ENCODE data around the gene HOXB6. TPM values are rescaled to one million over a fixed set of nuclear protein-coding genes. Genes with fewer than 3 reads are reported as not detected.

HOXB6 gene
- total RNA-seq, 1 donor from 2014 or later, result 0.83 TPM

DNA sequence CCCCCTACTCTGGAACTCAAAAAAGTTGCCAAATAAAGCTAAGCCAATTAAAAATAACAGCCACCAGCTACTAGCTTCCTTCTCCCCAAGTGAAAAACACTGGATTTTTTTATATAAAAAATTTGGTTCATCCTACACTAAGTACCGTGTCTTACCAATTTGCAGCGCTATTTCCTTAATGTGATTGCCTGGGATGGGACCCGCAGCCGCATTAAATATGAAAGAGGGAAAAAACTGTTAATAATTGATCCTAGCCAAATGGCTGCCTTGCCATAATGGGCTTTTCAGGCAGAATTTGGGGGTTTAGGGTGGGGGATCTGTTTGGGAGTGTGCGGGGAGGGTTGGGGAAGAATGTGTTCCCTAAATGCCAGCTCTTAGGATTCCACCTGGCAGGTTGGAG, 19.3 kb upstream of the HOXB6 start:
- ATAC-seq (no peak), DNase-seq (ENCODE audit: low spot score) (no peak)

DNA sequence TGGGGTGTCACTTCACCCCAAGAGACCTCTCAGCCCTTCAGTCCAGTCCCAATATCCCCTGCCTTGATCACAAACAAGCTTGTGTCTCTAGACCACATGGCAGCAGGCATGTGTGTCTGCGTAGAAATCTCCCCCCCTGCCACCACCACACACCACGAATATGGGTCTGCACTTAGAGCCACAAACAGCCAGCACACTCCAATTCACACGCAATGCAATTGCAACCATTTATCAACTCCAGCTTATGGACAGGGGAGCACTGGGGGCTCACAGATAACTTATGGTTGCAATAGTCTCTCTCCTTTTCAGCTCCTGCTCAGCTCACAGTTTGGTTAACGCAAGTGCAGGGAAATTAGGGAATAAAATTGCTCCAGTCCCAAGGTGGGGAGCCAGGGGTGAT, 18.8 kb upstream of the HOXB6 start:
- no peak for DNase-seq (ENCODE audit: low spot score)
- ATAC-seq, result no peak

DNA sequence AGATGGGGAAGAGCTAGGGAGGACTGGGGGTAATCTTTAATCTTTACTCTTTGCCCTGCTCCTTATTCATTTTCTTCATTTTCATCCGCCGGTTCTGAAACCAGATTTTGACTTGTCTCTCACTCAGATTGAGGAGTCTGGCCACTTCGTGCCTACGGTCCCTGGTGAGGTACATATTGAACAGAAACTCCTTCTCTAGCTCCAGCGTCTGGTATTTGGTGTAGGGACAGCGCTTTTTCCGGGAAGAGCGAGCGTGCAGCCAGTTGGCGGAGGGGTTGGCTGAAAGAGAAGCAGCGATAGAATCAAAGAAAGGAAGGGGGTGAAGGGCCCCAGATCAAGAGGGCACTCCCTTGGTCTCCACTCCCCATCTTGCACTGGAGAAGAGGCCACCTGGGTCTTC, 18.1 kb upstream of the HOXB6 start:
- DNase-seq (ENCODE audit: low spot score) (no peak), ATAC-seq (no peak)

DNA sequence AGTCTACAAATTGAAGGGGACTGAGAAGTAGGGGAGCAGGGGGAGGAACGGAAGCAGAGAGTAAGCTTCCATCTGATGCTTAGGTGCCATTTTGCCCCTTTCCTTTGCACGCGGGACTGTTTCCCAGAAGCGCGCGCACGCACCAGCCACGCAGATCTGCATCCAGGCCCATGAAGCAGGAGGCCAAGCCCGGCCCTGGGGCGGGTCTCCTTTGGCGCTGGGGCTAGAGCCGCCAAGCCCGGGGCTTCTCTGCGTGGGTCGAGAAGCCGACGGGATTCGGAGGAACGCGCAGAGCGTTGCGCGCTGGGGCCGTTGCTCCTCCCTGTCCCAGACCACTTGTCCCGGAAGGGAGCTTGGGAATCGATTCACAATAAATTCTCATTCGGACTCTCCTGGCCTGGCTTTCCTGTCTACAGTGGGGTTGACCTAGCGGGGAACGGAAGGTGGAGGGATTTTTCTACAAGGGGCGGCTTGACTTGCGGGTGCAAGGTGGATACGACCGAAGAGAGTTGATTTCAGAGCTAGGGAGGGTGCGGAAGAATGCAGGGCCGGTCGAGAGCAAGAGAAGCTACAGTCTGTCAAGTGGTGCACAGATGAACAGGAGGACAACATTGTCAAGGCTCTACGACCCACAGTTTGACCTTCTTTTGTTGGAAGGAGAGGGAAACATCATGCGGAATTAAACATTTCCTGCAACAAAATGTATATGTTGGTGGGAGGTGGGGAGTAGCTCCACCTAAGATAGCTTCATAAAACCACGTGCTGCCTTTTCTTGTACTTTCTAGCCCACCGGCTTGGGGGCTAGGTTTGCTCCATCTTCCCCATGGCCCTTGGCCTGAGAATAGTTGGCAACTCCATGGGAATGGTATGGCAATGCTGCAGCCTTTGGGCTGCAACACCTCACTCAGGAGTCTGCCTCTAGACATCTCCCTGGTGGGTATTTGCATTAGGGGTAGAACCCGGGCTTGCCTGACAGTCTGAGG, 16.9 kb upstream of the HOXB6 start:
- ATAC-seq (no peak), DNase-seq (ENCODE audit: low spot score) (no peak)

DNA sequence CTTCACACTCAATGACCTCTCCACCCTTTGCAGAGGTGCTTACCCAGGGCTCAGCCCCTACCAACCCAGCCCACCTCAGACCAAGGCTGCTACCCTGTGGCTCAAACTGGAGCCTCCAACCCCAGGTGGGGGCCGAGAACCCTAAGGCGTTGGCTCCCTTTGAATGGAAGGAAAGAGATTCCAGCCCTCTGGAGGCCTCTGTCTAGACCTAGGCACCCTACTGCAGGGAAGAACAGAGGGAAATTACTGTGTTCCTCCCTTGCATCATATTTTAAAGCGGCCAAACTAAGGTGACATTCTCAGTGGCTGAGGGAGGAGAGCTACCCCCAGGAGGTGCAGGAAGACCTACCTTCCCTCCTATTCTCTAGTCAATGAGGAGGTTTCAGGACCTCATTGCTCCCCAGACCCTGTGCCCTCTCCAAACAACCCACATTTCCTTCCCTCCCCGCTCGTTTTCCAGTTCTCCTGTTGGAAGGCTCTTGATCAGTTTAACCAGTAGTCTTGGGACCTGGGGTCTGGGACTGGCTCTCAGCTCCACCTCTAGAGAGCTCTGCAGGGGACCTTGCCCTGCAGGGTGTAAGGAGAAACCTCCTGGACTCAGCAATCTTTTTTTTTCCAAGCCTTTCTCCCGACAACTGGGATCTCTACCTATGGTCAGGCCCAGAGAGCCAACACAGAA, 15.8 kb upstream of the HOXB6 start:
- ATAC-seq (no peak), DNase-seq (ENCODE audit: low spot score) (no peak)

DNA sequence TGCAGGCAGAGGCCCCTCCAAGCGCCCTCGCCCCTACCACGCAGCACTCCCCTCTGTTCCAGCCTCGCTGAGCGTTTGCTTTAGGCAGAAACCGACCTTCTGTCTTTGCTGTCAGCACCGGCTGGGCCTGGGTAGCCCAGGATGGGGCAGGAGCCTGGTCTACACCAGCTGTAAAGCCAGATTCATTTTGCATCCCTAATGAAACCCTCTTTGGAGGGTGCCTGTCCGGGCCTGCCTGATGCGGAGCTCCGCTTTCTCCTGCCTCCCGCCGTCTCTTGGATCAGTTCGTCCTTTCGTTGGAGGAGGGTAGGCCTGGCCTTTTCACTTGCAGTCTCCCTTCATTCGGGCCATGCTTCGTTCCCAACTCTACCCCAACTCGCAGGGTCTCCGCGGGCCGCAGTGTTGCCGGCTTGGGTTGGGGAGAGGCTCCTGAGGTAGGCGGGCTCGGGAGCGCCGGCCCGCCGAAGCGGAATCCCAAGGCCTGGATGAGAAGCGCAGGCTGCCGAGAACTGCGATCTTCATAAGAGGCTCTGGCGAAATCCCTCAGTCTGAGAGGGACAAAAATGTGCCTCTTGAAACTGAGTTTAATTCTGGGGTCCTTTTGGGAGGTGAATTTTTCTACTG, 15.2 kb upstream of the HOXB6 start:
- no peak for ATAC-seq
- no peak for DNase-seq (ENCODE audit: low spot score)

DNA sequence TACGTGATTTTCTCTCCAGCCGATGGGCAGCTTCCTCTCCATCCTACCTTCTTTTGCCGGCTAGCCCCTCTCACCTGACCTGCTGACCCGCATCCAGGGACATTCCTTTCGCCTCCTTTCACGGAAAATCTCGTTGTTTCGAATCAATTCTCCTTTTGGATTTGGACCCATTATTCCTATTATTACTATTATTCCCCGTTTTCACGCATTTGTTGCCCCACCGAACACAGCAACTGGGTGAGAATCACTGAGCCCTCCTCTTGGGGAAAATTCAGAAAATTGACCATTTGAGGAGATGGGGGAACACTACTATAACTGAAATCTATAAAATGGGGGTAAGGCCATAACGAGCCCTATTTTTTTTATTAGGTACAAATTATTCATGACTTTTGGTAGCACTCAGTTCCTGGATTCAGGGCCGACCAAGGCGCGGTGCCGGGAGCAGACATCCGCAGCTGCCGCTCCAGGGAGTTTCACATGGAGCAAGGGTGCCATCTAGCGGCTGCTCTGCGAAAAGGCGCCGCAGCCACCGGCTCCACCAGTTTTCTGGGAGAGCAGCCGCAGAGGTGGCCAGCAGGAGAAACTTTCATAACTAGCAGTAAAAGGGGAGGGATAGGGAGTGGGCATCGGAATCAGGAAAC, 13.6 kb upstream of the HOXB6 start:
- ATAC-seq, result peak; percentile 99
- DNase-seq (ENCODE audit: low spot score), result peak; percentile 83

DNA sequence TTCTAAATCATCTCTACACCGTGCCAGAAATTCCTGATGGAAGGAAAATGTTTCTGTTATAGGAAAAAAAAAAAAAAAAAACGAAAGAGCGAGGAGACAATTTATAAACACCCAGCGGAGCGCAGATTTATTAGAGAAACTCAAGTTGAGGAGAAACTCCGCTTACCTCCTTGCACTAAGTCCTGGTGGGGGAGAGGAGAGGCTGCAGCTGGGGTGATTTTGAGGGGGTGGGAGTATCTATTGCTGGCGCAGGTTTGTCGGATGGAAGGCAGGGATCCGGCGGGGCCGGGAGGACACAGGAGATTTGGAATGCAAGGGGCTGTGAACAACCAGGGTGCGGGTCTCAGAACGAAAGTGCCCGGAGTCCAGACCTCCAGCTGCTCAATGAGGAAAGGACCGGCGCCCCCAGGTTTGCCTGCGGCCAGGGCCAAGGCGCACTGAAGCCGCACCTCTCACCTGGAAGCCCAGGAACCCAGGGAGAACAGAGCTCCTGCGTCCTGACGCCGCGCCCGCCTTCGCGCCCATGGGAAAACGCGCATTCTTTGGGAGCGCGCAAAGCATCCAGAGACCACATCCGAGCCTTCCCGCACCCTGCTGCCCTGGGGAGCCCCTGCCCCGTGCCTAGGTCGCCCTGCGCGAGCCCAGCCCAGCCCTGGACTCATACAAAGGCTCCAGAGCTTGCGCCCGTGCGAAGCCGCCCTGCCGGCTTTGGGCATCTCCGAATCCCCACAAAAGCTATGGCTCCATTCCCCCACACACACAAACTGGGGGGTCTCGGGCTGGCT, 12.9 kb upstream of the HOXB6 start:
- DNase-seq (ENCODE audit: low spot score), result no peak

DNA sequence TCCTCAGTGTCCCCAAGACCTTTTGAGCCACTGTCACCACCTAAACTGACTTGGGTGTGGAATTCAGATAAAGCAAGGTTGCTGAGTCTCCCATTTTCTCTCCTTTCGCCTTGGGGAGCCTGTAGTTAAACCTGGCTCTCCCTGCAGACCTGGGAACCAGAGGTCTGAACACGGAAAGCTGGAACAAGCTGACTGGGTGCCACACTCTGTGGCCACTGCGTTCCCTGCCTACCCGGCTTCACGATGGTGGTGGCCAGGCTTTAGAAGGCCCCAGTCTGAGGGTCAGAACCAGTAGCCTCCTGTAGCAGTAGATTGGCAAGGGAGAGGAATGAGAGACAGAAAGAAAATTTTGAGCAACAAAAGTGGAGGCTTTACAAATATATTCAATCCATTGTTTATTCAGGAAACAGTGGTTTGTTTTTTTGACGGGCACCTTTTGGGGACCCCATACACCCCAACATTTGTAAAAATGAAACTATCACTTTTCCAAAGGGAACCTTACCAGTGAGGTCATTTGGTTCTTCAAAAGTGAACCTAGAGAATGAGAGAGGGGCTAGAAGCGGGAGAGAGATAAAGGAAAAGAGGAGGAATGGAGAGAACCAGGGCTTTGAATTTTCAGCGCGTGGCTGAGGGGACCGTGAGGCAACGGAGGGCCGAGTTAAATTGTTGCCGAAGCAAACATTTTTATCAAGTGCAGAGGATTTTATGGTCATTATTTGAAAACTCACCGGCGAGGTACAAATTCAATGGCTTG, 12.1 kb upstream of the HOXB6 start:
- DNase-seq (ENCODE audit: low spot score) (no peak), ATAC-seq (no peak)

More for the DNA sequence above, 12.9 kb upstream of the HOXB6 start:
- ATAC-seq, result no peak

DNA sequence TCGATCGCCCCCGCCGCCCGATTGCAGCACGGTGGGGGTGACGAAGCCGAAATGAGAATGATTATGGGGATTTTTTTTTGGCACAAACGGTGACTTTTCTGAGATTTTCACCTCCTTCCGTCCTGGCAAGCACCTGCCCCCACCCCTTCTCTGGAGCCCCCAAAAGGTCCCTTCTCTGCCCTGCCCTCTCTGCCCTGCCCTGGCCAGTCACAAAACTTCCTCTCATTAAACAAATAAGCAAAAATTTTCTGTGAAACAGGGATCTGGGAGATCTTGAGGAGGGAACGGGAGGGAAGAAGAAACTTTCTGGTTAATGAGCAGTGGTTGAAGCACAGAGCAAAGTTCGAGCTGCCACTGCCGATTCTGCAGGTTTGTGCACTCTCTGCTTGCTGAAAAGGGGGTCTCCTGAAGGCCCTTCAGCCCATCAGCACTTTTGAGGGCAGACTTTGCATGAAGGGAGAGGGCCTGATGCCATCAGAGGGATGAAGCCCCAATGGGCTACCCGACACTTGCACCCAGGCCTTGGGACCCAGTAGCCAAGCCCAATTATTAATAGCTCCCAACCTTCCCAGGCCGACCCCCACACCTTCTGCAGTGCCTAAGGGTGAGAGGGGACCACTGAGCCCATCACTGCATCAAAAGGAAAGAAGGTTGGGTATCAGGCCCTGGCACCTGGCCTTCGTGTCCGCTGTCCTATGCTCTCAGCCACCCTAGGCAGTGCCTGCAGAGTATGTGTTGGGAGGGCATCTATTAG, 11.4 kb upstream of the HOXB6 start:
- no peak for DNase-seq (ENCODE audit: low spot score)
- ATAC-seq, result no peak

DNA sequence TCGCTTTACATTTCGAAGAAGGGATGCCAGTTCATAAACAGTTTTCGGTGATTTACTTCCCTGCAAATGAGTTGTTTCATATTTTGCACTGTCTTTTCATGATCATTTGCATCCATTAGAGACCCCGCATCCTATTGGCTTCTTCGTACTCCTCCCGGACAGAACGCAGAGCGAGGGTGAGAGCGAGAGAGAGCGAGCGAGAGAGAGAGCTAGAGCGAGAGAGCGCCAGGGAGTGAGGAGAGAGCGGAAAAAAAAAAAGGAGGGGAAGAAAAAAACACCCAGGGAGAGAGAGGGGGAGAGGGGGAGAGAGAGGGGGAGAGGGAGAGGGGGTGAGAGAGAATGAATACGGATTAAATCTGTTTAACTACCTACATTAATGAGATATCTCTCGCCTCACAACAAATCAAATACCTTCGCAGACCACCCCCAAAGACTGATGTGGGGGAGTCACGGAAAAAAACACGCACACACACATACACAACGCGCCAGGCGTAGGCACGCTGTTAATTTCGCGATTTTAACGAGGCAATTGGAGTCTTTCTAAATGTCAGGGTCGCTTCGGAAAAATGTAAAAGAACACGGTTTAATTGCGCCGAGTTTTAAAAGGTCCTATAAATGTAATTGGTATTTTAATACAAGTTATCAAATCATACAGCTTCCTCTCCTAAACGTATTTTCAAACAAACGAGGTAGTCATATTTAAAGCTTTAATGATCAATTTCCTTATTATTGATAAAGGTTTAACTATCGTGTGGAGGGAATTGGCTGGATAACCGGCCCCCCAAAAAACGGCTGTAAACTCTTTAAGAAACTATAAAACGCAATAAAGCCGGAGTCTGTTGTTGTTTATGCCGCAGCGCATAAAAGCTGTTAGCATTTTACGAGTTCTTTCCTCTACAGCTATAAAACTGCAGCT, 10.5 kb upstream of the HOXB6 start, which contains the start of gene HOXB8:
Gene HOXB8, minus strand, starts transcription at position 246 of the 916 bp plus-strand sequence. CDS start 588 bp downstream, outside the sequence.
- ATAC-seq, result no peak
- no peak for DNase-seq (ENCODE audit: low spot score)

DNA sequence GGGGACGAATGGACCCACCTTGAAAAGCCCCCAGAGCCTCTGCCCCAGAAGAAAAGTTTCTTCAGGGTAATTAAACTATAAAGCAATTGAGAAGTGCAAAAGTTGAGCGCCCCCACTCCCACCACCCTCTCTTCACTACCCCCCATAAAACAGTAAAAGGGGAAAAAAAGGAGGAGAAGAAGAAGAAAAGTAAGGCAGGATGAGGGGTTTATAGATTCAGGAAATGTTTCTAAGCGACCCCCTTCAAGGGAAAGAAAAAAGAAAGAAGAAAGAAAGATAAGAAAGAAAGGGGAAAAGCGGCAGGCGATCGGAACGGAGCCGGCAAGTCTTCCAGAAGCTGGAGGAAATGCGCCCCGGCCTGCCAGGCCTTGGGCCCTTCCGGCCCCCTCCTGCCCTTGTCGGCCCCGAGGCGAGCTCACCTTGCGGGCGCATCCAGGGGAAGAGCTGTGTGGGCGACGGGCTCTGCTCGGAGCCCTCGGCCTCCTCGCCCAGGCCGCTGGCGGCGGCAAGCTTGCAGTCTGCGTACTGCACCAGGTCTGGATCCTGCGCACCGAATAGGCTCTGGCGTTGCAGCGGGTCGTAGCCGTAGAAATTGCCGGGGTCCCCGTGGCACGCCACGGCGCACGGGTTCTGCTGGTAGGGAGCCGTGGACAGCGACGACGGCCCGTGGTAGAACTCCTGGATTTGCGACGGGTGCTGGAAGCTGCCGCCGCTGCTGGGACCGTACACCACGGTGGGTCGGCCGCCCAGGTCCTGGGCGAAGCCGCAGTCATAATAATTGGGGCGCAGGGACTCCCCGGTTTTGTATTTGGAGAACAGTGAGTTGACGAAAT, 9.3 kb upstream of the HOXB6 start:
- DNase-seq (ENCODE audit: low spot score) (no peak), ATAC-seq (no peak)

DNA sequence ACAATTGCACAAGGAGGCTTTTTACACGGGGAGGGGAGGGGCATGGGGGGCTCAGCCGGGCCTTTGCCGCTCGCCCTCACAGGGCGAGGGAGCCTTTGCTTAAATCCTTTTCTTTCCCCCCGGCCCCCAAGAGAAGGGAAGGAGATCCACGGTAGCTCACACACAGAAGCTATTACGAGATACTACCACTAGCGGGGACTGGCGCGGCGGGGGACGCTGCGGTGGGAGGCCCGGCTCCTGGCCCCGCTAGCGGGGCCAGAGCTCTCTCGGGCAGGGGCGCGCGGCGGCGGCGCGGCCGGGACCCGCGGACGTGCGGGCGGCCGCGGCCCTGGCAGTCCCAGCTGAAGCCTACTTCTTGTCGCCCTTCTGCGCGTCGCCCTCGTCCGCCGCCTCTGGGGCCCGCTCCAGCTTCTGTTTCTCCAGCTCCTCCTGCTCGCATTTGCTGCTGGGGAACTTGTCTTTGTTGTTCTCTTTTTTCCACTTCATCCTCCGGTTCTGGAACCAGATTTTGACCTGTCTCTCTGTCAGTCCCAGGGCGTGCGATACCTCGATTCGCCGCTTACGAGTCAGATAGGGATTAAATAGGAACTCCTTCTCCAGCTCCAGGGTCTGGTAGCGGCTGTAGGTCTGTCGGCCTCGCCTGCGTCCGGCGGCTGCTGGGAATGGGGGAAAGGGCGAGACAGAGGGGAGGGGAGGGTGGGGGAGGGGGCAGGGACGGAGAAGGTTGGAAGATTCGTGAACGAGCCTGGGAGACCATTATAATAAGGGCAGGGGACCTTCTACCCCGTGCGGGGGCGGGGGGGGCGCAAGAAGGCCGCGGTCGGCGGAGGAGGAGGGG, 8.3 kb upstream of the HOXB6 start:
- DNase-seq (ENCODE audit: low spot score), result no peak

DNA sequence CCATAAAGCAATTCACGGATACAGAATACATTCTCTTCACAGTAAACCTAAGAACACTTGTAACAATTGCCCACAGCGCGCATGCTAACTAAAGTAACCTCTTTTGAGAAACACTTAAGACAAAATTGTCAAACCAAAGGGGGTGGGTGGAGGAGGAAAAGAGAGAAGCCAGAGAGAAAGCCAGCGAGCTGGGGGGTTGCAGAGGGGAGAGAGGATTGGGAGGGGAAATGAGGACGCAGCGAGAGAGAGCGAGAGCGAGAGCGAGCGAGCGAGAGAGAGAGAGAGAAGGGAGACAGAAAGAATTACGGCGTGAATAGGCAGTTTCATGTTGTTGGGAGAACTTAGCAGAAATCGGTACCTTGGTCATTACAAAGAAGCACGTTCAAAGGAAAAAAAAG, 7.7 kb upstream of the HOXB6 start:
- no peak for ATAC-seq
- no peak for DNase-seq (ENCODE audit: low spot score)

More for the DNA sequence above, 8.3 kb upstream of the HOXB6 start:
- ATAC-seq, result peak; percentile 54

DNA sequence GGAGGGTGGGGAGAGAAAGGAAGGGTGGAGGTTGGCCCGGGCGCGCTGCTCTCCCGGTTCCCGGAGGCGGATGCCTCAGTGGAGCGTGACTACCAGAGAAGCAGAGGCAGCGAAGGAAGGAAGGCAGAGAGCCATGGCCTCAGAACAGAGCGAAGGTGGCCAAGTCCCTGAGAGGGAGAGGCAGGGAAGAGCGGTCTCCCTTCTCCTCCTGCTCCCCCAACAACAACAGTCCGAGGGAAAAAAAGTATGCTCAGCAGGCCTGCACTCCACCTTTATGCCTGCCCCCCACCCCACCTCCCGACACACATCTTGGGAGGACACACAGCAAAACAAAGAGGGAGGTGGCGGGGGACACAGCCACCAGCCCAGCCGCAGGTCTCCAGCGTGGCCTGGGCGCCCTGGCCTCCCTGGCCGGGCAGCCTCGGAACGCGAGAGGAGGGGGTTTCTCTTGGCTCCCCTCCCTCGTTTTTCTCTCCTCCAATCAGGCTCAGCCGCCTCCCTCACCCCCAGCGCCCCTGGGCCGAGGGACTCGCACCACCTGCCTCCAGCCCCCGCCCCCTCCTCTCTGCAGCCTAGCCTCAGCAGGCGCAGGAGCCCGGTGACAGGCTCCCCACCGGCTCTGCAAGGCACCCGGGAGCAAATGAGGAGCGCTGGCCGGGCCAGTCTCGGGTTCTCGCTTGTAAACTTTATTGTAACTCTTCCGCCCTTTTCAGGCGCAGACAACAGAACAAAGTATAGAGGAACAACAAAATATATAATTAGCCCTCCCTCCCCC, 7.1 kb upstream of the HOXB6 start:
- no peak for DNase-seq (ENCODE audit: low spot score)
- peak; percentile 19 for ATAC-seq

Data from left lobe of liver (tissue), 2 donors.